ENCODE results near the gene HCFC2. TPM values are rescaled to one million over a fixed set of nuclear protein-coding genes. Genes with fewer than 3 reads are reported as not detected.
A peak's percentile ranks its signal among the peaks of the same experiment; 100 is the strongest.

Gene HCFC2
- total and polyA plus RNA-seq, 2 of the 8 experiments (the other 6 are each of a cell fraction or from before 2014, with no cell fraction given): 0.62 to 1.8 TPM

GRCh38 chr12:104058802-104059201, 5.5 kb upstream of the HCFC2 start:
- Histone ChIP-seq H2AK5ac (ENCODE audit: low read depth, low read length) (no peak overlapping the region), H3K4me1 (replicated peaks in 1 of 4; ENCODE audit: control insufficient read depth in 3 of 4, insufficient read depth in 4 of 4, low read length in 3 of 4) (peaks cover 0 to 12% (median 6%) of the 10 kb centered on the region in 4 experiments; a peak in 3 of 7 replicates), H4K91ac (replicated peaks; ENCODE audit: insufficient read length, low read length) (no peak overlapping the region), H3K4me3 (ENCODE audit: extremely low read depth in 1 of 4, insufficient read depth in 2 of 4, low read depth in 3 of 4, low read length in 4 of 4) (no peak overlapping the region), H3K36me3 (ENCODE audit: control insufficient read depth in 2 of 4, insufficient read depth in 4 of 4, low read length in 3 of 4) (no peaks in the 10 kb centered on the region), H2BK15ac (ENCODE audit: low read length) (peak overlapping the region; percentile 50; the same call in 1 of the 2 replicates), H3K23ac (ENCODE audit: insufficient read length) (no peak overlapping the region), H2BK20ac (ENCODE audit: low read length) (no peak overlapping the region), H4K20me1 (replicated peaks in 1 of 2; ENCODE audit: control insufficient read depth in 1 of 2, insufficient read depth in 2 of 2, low read length in 2 of 2) (no peaks in the 10 kb centered on the region), H3K9me3 (ENCODE audit: insufficient read depth in 2 of 2, low read depth in 1 of 2, low read length in 1 of 2) (no peaks in the 10 kb centered on the region), H3K27me3 (replicated peaks in 1 of 4; ENCODE audit: control insufficient read depth in 3 of 4, extremely low read depth in 1 of 4, insufficient read depth in 3 of 4, low read length in 3 of 4) (peaks cover 0 to 2% (median 0%) of the 10 kb centered on the region in 4 experiments; a peak in 3 of 7 replicates), H3K14ac (ENCODE audit: insufficient read length) (no peak overlapping the region), H3K4ac (replicated peaks; ENCODE audit: insufficient read length, low read depth, low read length) (no peak overlapping the region), H2BK120ac (replicated peaks; ENCODE audit: low read depth, low read length) (no peak overlapping the region), H2BK12ac (ENCODE audit: low read depth, low read length) (no peak overlapping the region), H3K4me2 (ENCODE audit: insufficient read depth in 1 of 2, low read depth in 2 of 2, low read length in 2 of 2) (no peak overlapping the region), H4K5ac (ENCODE audit: insufficient read length, low read depth, low read length) (no peak overlapping the region), H2AFZ (ENCODE audit: low read length) (no peak overlapping the region), H3K23me2 (ENCODE audit: low read depth, low read length) (no peaks in the 10 kb centered on the region; the same call in 1 of the 2 replicates), H3K18ac (ENCODE audit: extremely low read depth, low read length) (no peak overlapping the region), H3K79me1 (ENCODE audit: low read depth, low read length) (no peaks in the 10 kb centered on the region), H3K56ac (replicated peaks; ENCODE audit: insufficient read length, low read depth, low read length) (no peak overlapping the region), H3K79me2 (ENCODE audit: control insufficient read depth in 1 of 2, insufficient read depth in 2 of 2, low read length in 2 of 2) (no peaks in the 10 kb centered on the region), H2BK5ac (ENCODE audit: low read depth, low read length) (no peak overlapping the region), H3K27ac (ENCODE audit: low read depth, low read length) (no peak overlapping the region), H3K9ac (replicated peaks in 1 of 4; ENCODE audit: extremely low read depth in 1 of 4, low read depth in 3 of 4, low read length in 3 of 4) (no peak overlapping the region), H4K8ac (ENCODE audit: extremely low read depth, insufficient read depth, low read length) (no peak overlapping the region)
- 91% methylated on average over 4 of the region's 4 CpGs; no CpG with 5 or more reads in 1 of the 2 experiments for WGBS, 2 experiments (ENCODE audit: extremely low coverage in 1 of 2, insufficient coverage in 1 of 2, insufficient read length in 1 of 2, insufficient replicate concordance in 2 of 2, low coverage in 1 of 2, low lambda C conversion rate in 2 of 2, missing lambda C conversion rate in 1 of 2)
- POLR2A ChIA-PET (ENCODE audit: partially characterized antibody): interaction anchor here (0.8 to 1.2 kb wide), 4 partner anchors 9 to 76 kb away, joined by 3 to 6 read pairs (median 4); partner anchors contain the start of gene GLT8D2
- no peak for DNase-seq (ENCODE audit: low read depth in 1 of 2, low spot score in 2 of 2)
- no peak for TF ChIP-seq FOSL1 (IDR thresholded peaks at IDR 0.05; ENCODE audit: insufficient read depth, low read depth, low read length)
- no peak for TF ChIP-seq SIRT6 (IDR thresholded peaks at IDR 0.05; ENCODE audit: low read length)
- CTCF ChIA-PET (ENCODE audit: partially characterized antibody): interaction anchor here (0.9 to 5.8 kb wide), 15 partner anchors 9 to 297 kb away, joined by 3 to 94 read pairs (median 4); no protein-coding TSS in a partner anchor
- no peak for FAIRE-seq

Measured in H1 (cell line).